OCI-LY1 (cell line): ENCODE data around the gene TNFRSF21.

Source experiments
- H2AFZ ChIP-seq: fragments of 200-600 bp; sonication (generic), shearing (Covaris generic); 2 replicates; pipeline ENCODE4 v1.6.0; 2014; ENCODE audit warnings: antibody characterized with exemption, mild to moderate bottlenecking, low read length
- H3F3A ChIP-seq: fragments of 200-600 bp; sonication (generic), shearing (Covaris generic); 2 replicates; pipeline ENCODE4 v1.6.0; 2014; ENCODE audit warnings: mild to moderate bottlenecking, antibody characterized with exemption, low read length, moderate library complexity; ENCODE audit not compliant: insufficient read depth
- H3K27ac ChIP-seq: fragments of 200-600 bp; sonication (generic); 2 replicates; pipeline ENCODE4 v1.5.1; 2014; ENCODE audit warnings: low read length, mixed run types, mild to moderate bottlenecking, low read depth; ENCODE audit not compliant: poor library complexity, severe bottlenecking
- H3K27me3 ChIP-seq: fragments of 200-600 bp; sonication (generic); 2 replicates; pipeline ENCODE4 v1.6.0; 2014; ENCODE audit warnings: antibody characterized with exemption, mild to moderate bottlenecking, low read length, moderate library complexity; ENCODE audit not compliant: insufficient read depth
- H3K36me3 ChIP-seq: fragments of 200-600 bp; sonication (generic); 2 replicates; pipeline ENCODE4 v1.6.1; 2014; ENCODE audit warnings: mild to moderate bottlenecking, antibody characterized with exemption, low read length, moderate library complexity, mixed read lengths; ENCODE audit not compliant: insufficient read depth
- H3K4me1 ChIP-seq: fragments of 200-600 bp; sonication (generic); 2 replicates; pipeline ENCODE4 v1.5.1; 2014; ENCODE audit warnings: mild to moderate bottlenecking, low read length, moderate library complexity; ENCODE audit not compliant: insufficient read depth, severe bottlenecking
- H3K4me2 ChIP-seq: fragments of 200-600 bp; sonication (generic), shearing (Covaris generic); 2 replicates; pipeline ENCODE4 v1.6.1; 2014; ENCODE audit warnings: low read length
- H3K4me3 ChIP-seq: fragments of 200-600 bp; sonication (generic); 2 replicates; pipeline ENCODE4 v1.5.1; 2014; ENCODE audit warnings: low read length, low read depth, mild to moderate bottlenecking, mixed read lengths; ENCODE audit not compliant: poor library complexity, severe bottlenecking
- H3K79me2 ChIP-seq: fragments of 200-600 bp; shearing (Covaris generic); 2 replicates; pipeline ENCODE4 v1.6.1; 2016; ENCODE audit warnings: mixed run types, low read length, mixed read lengths; ENCODE audit not compliant: insufficient read depth
- H3K9ac ChIP-seq: fragments of 200-600 bp; sonication (generic), shearing (Covaris generic); 2 replicates; pipeline ENCODE4 v1.6.1; 2014; ENCODE audit warnings: mild to moderate bottlenecking, low read length, mixed read lengths
- H3K9me2 ChIP-seq: fragments of 200-600 bp; sonication (generic), shearing (Covaris generic); 2 replicates; pipeline ENCODE4 v1.6.1; 2014; ENCODE audit warnings: low read depth, mild to moderate bottlenecking, low read length, mixed read lengths
- H3K9me3 ChIP-seq: fragments of 200-600 bp; shearing (Covaris generic); 2 replicates; pipeline ENCODE4 v1.6.1; 2014; ENCODE audit warnings: low read length, mixed read lengths
- H4K20me1 ChIP-seq: fragments of 200-600 bp; sonication (generic), shearing (Covaris generic); 2 replicates; pipeline ENCODE4 v1.6.0; 2016; ENCODE audit warnings: mild to moderate bottlenecking, low read length; ENCODE audit not compliant: insufficient read depth
- CTCF ChIP-seq: fragments of 200-600 bp; sonication (generic), shearing (Covaris generic); IDR thresholded peaks from 2 replicates; pipeline ENCODE4 v1.5.1; 2017; ENCODE audit warnings: mild to moderate bottlenecking, antibody characterized with exemption, low read length, moderate library complexity, mixed read lengths
- EZH2 ChIP-seq: fragments of 200-600 bp; sonication (generic), shearing (Covaris generic); IDR thresholded peaks from 2 replicates; pipeline ENCODE4 v1.8.0; 2017; ENCODE audit warnings: borderline replicate concordance, mixed run types, mild to moderate bottlenecking, antibody characterized with exemption, low read length, moderate library complexity, mixed read lengths

The TNFRSF21 gene

GRCh38 chr6:47355496-47355895 lies 45.8 kb upstream of the TNFRSF21 start:
- no peak overlapping the region for H3K27ac ChIP-seq
- no peaks in the 10 kb centered on the region for H3K36me3 ChIP-seq
- H3K9ac ChIP-seq, result no peak overlapping the region
- H3F3A ChIP-seq, result no peaks in the 10 kb centered on the region
- no peak overlapping the region for H2AFZ ChIP-seq
- no peak overlapping the region for H3K4me3 ChIP-seq
- no peak overlapping the region for H3K4me2 ChIP-seq
- no peaks in the 10 kb centered on the region for H3K79me2 ChIP-seq
- H3K27me3 ChIP-seq, result no peaks in the 10 kb centered on the region
- no peaks in the 10 kb centered on the region for H3K9me3 ChIP-seq
- no peaks in the 10 kb centered on the region for H3K9me2 ChIP-seq
- no peak for TF ChIP-seq EZH2
- no peaks in the 10 kb centered on the region for H3K4me1 ChIP-seq
- H4K20me1 ChIP-seq, result no peaks in the 10 kb centered on the region

GRCh38 chr6:47353871-47354270 lies 44.2 kb upstream of the TNFRSF21 start:
- Histone ChIP-seq H3K27me3 (no peaks in the 10 kb centered on the region), H3K9me3 (no peaks in the 10 kb centered on the region), H3K4me2 (no peak overlapping the region), H3K9ac (no peak overlapping the region), H3F3A (no peaks in the 10 kb centered on the region), H3K9me2 (no peaks in the 10 kb centered on the region), H2AFZ (no peak overlapping the region), H3K4me1 (no peaks in the 10 kb centered on the region), H4K20me1 (no peaks in the 10 kb centered on the region), H3K79me2 (no peaks in the 10 kb centered on the region), H3K4me3 (no peak overlapping the region), H3K36me3 (no peaks in the 10 kb centered on the region), H3K27ac (no peak overlapping the region)
- TF ChIP-seq EZH2 (no peak), CTCF (no peak)

GRCh38 chr6:47352966-47353365 lies 43.3 kb upstream of the TNFRSF21 start:
- Histone ChIP-seq H3K4me2 (no peak overlapping the region), H3K79me2 (no peaks in the 10 kb centered on the region), H3K9me3 (no peaks in the 10 kb centered on the region), H3K27ac (no peak overlapping the region), H3K9ac (no peak overlapping the region), H3K4me3 (no peak overlapping the region), H3K36me3 (no peaks in the 10 kb centered on the region), H3K27me3 (no peaks in the 10 kb centered on the region), H2AFZ (no peak overlapping the region), H3K4me1 (no peaks in the 10 kb centered on the region), H3F3A (no peaks in the 10 kb centered on the region), H3K9me2 (no peaks in the 10 kb centered on the region), H4K20me1 (no peaks in the 10 kb centered on the region)
- TF ChIP-seq CTCF (no peak), EZH2 (no peak)

- no peak overlapping the region for H3K4me3 ChIP-seq
- no peaks in the 10 kb centered on the region for H3K27me3 ChIP-seq
- H3K9me3 ChIP-seq, result no peaks in the 10 kb centered on the region
- no peaks in the 10 kb centered on the region for H4K20me1 ChIP-seq
- no peak overlapping the region for H3K9ac ChIP-seq
- H3K4me1 ChIP-seq, result no peaks in the 10 kb centered on the region
- no peaks in the 10 kb centered on the region for H3K36me3 ChIP-seq
- no peaks in the 10 kb centered on the region for H3F3A ChIP-seq
- no peaks in the 10 kb centered on the region for H3K79me2 ChIP-seq
- H3K9me2 ChIP-seq, result no peaks in the 10 kb centered on the region
- no peak overlapping the region for H2AFZ ChIP-seq
- no peak overlapping the region for H3K4me2 ChIP-seq
- peak; percentile 11; the same call in 1 of the 2 replicates for TF ChIP-seq CTCF
- no peak for TF ChIP-seq EZH2
- no peak overlapping the region for H3K27ac ChIP-seq
Measured at GRCh38 chr6:47352194-47352920, 42.7 kb upstream of the TNFRSF21 start.
